Ectodermal cell (in vitro differentiated cells): ENCODE data around the gene HOXB9.

ENCODE experiments used
- H3K27ac ChIP-seq: 2 replicates; pipeline ENCODE4 v1.7.0; 2013; ENCODE audit warnings: mild to moderate bottlenecking, low read depth, low read length; ENCODE audit not compliant: insufficient read depth, poor library complexity, severe bottlenecking
- H3K27me3 ChIP-seq: 2 replicates; pipeline ENCODE4 v1.7.0; 2013; ENCODE audit warnings: mild to moderate bottlenecking, low read length; ENCODE audit not compliant: insufficient read depth, control insufficient read depth, poor library complexity, severe bottlenecking
- H3K36me3 ChIP-seq: one replicate; pipeline ENCODE4 v1.7.0; 2013; ENCODE audit warnings: low read length; ENCODE audit not compliant: control insufficient read depth, insufficient read depth
- H3K4me1 ChIP-seq: one replicate; pipeline ENCODE4 v1.7.0; 2013; ENCODE audit warnings: low read length; ENCODE audit not compliant: control insufficient read depth, insufficient read depth
- H3K4me3 ChIP-seq: 2 replicates; pipeline ENCODE4 v1.7.0; 2013; ENCODE audit warnings: low read depth, low read length, control low read depth; ENCODE audit not compliant: insufficient read depth
- H3K9me3 ChIP-seq: 2 replicates; pipeline ENCODE4 v1.7.0; 2013; ENCODE audit warnings: mild to moderate bottlenecking, low read length, moderate library complexity; ENCODE audit not compliant: control insufficient read depth
- WGBS, 2 experiments: methylation state at CpG; one replicate each; pipeline ENCODE4 v1.1.7; 2013; ENCODE audit warnings: missing lambda C conversion rate in 2 of 2; 5-methylcytosine and 5-hydroxymethylcytosine counted together

The HOXB9 gene

GRCh38 chr17:48639136-48639535, 13.0 kb upstream of the HOXB9 start:
- Histone ChIP-seq H3K27me3 (peaks cover 100% of the 10 kb centered on the region), H3K9me3 (no peaks in the 10 kb centered on the region), H3K4me3 (no peak overlapping the region), H3K27ac (no peak overlapping the region), H3K36me3 (no peaks in the 10 kb centered on the region), H3K4me1 (no peaks in the 10 kb centered on the region)
- WGBS, 2 experiments = 41 to 42% methylated on average over 5 of the region's 5 CpGs

- no peak overlapping the region for H3K27ac ChIP-seq
- 31 to 35% methylated on average over 18 of the region's 18 CpGs for WGBS, 2 experiments
Observed at GRCh38 chr17:48637323-48638260, 11.4 kb upstream of the HOXB9 start.

GRCh38 chr17:48636177-48637018, 10.2 kb upstream of the HOXB9 start:
- Histone ChIP-seq H3K4me3 (no peak overlapping the region), H3K4me1 (no peaks in the 10 kb centered on the region), H3K27ac (no peak overlapping the region), H3K27me3 (peaks cover 100% of the 10 kb centered on the region), H3K9me3 (no peaks in the 10 kb centered on the region), H3K36me3 (no peaks in the 10 kb centered on the region)
- 4% methylated on average over 38 to 39 of the region's 39 CpGs for WGBS, 2 experiments

More at GRCh38 chr17:48637323-48638260, 11.4 kb upstream of the HOXB9 start:
- Histone ChIP-seq H3K36me3 (no peaks in the 10 kb centered on the region), H3K4me1 (no peaks in the 10 kb centered on the region), H3K9me3 (no peaks in the 10 kb centered on the region), H3K4me3 (no peak overlapping the region), H3K27me3 (peaks cover 100% of the 10 kb centered on the region)

- 33 to 43% methylated on average over 20 of the region's 20 CpGs for WGBS, 2 experiments
- Histone ChIP-seq H3K27me3 (peaks cover 100% of the 10 kb centered on the region), H3K9me3 (no peaks in the 10 kb centered on the region), H3K4me3 (no peak overlapping the region), H3K36me3 (no peaks in the 10 kb centered on the region), H3K4me1 (no peaks in the 10 kb centered on the region), H3K27ac (no peak overlapping the region)
Observed at GRCh38 chr17:48634493-48635208, 8.5 kb upstream of the HOXB9 start.

DNA sequence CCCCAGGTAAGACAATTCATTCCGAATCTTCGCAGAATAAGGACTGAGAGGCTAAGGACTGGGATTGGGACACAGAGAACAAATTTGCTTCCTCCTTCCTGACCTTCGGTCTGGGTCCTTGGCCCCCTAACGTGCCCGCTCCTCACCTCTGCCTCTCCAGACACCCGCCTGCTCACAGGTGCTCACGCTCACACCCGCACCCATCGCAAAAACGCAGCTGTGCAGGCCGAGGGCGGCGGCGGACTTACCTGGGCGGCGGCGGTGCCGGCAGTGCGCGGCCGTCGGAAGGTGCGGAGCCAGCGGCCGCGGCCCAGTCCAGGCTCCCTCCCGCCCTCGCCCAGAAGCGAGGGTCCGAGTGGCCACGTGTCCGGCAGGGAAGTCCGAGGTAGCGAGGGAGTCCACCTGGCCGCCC, 7.1 kb upstream of the HOXB9 start:
- Histone ChIP-seq H3K36me3 (no peaks in the 10 kb centered on the region), H3K27me3 (peaks cover 100% of the 10 kb centered on the region), H3K4me1 (no peaks in the 10 kb centered on the region), H3K27ac (no peak overlapping the region), H3K9me3 (no peaks in the 10 kb centered on the region), H3K4me3 (no peak overlapping the region)
- WGBS, 2 experiments = 4% methylated on average over 35 of the region's 35 CpGs

GRCh38 chr17:48632579-48633265, 6.6 kb upstream of the HOXB9 start:
- Histone ChIP-seq H3K27me3 (peaks cover 100% of the 10 kb centered on the region), H3K9me3 (no peaks in the 10 kb centered on the region), H3K36me3 (no peaks in the 10 kb centered on the region), H3K27ac (no peak overlapping the region), H3K4me1 (no peaks in the 10 kb centered on the region), H3K4me3 (no peak overlapping the region)
- WGBS, 2 experiments = 13 to 15% methylated on average over 7 of the region's 7 CpGs

DNA sequence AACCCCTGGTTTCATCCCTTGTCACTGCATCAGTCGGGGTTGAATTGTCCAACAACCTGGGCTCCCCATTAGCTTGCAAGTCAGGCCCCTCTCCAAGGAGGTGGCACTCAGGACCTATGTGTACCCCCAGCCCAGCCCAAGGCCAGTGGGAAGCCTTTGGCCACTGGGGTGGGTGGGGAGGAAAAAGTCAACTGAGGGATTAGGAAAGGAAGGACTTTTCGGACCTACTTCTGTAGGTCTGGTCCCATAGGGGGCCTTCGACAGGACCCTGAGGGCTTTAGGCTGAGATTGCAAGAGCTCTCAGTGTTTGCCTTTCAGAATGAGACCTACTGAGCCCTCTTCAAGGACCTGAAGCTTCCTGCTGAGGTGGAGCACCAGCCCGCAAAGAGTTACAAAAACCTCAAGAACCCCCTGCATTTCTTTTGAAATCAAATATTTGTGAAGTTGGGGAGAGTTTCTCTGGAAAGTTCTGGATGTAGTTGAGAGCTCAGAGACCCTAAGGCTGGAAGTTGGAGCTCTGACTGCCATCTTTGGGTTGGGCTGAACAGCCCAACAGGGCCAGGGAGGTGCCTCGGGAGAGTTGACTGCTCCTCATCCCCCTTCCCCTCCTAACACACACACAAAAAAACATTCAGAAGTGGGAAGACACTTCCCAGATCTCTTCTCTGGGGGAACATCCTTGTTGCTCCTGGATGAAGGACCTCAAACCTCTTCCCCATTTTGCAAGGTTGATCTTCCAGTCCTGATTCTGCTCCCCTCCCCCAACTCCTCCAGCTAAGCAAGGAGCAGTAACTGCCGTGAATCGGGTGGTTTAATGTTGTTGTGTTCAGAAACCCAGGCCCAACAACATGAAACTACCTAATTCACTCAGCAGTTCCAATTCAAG, 5.8 kb upstream of the HOXB9 start:
- H3K27ac ChIP-seq = no peak overlapping the region
- H3K9me3 ChIP-seq = no peaks in the 10 kb centered on the region
- H3K4me3 ChIP-seq = no peak overlapping the region
- H3K36me3 ChIP-seq = no peaks in the 10 kb centered on the region
- 10 to 12% methylated on average over 5 to 7 of the region's 7 CpGs for WGBS, 2 experiments
- H3K27me3 ChIP-seq = peaks cover 100% of the 10 kb centered on the region
- no peaks in the 10 kb centered on the region for H3K4me1 ChIP-seq

GRCh38 chr17:48630925-48631692, 5.0 kb upstream of the HOXB9 start:
- Histone ChIP-seq H3K36me3 (no peaks in the 10 kb centered on the region), H3K4me3 (no peak overlapping the region), H3K27me3 (peaks cover 100% of the 10 kb centered on the region), H3K27ac (no peak overlapping the region), H3K4me1 (no peaks in the 10 kb centered on the region), H3K9me3 (no peaks in the 10 kb centered on the region)
- WGBS, 2 experiments = 18 to 20% methylated on average over 15 of the region's 15 CpGs
